HepG2 (cell line): ENCODE measurements around the gene PEX5. TPM values are rescaled to one million over a fixed set of nuclear protein-coding genes. Genes with fewer than 3 reads are reported as not detected.
"Not testable (repeated sequence)": the region's sequence is repeated elsewhere in the genome, so short reads cannot be mapped to it uniquely, and the experiment has no call there.

ENCODE experiments used
- ATAC-seq: fragments of 200-7000 bp; cut with Tn5 transposase; 3 replicates; pipeline ENCODE4 v1.9.1; 2020; ENCODE audit warnings: mild to moderate bottlenecking, moderate library complexity
- BruUV-seq: library from RNA; stranded (reverse); fragments of 400-500 nt; replicated peaks from 2 replicates; lab custom pipeline; 2021; lab: Mats Ljungman, UMichigan
- CTCF ChIA-PET: fragments of 300-600 bp; formaldehyde crosslinking; extraction: SDS; loops from one replicate; lab custom pipeline; 2021; ENCODE audit warnings: low total read pairs, inconsistent platforms, low intra/inter-chr PET ratio; lab: Yijun Ruan, JAX
- POLR2A ChIA-PET: fragments of 350-600 bp; sonication (Branson Sonifier 250); formaldehyde crosslinking; loops from one replicate; lab custom pipeline; 2020; ENCODE audit warnings: antibody characterized with exemption, inconsistent platforms; lab: Yijun Ruan, JAX
- DNase-seq: peaks from one replicate; pipeline ENCODE4 v3.0.0-alpha.2; 2015; ENCODE audit warnings: low spot score
- FAIRE-seq: peaks from 3 replicates; lab custom pipeline; 2011; peaks lifted over from hg19 to GRCh38; lab: Jason Lieb, UNC
- H2AFZ ChIP-seq: one replicate; pipeline ENCODE4 v1.6.1; 2011; ENCODE audit warnings: low read length, inconsistent platforms
- H3K27ac ChIP-seq: fragments of 300-600 bp; 3 replicates; pipeline ENCODE4 v1.8.0; 2011; ENCODE audit warnings: mixed run types, mild to moderate bottlenecking, mixed read lengths, low read length, inconsistent platforms; ENCODE audit not compliant: insufficient read depth; ENCODE audit errors: extremely low read length
- H3K27me3 ChIP-seq, 2 experiments: fragments of 200-600 bp in 1 of 2; 2 replicates in 1 of 2; 3 replicates in 1 of 2; pipeline versions ENCODE4 v1.6.0 to v1.8.0; 2011; ENCODE audit warnings: low read length in 2 of 2, mild to moderate bottlenecking in 2 of 2, moderate library complexity in 2 of 2, inconsistent platforms in 1 of 2; ENCODE audit not compliant: insufficient read depth in 2 of 2, control insufficient read depth in 1 of 2
- H3K36me3 ChIP-seq, 2 experiments: fragments of 200-600 bp in 1 of 2; replicated peaks in 1 of 2; 2 replicates in 1 of 2; 3 replicates in 1 of 2; pipeline versions ENCODE4 v1.5.1 to v1.8.0; 2011; ENCODE audit warnings: low read length in 2 of 2, inconsistent platforms in 1 of 2; ENCODE audit not compliant: insufficient read depth in 2 of 2, control insufficient read depth in 1 of 2
- H3K4me1 ChIP-seq: 2 replicates; pipeline ENCODE4 v1.5.1; 2012; ENCODE audit warnings: low read length, inconsistent platforms; ENCODE audit not compliant: insufficient read depth
- H3K4me2 ChIP-seq: 2 replicates; pipeline ENCODE4 v1.6.0; 2011; ENCODE audit warnings: low read depth, low read length, inconsistent platforms
- H3K4me3 ChIP-seq, 3 experiments: fragments of 200-600 bp in 1 of 3; sonication (generic), shearing (Covaris generic) in 1 of 3; replicated peaks in 1 of 3; 2 replicates each; pipeline ENCODE4 v1.5.1; 2011 to 2016; ENCODE audit warnings: low read length in 3 of 3, inconsistent platforms in 2 of 3, low read depth in 2 of 3, mild to moderate bottlenecking in 2 of 3, control low read depth in 1 of 3, mixed read lengths in 1 of 3; ENCODE audit not compliant: insufficient read depth in 1 of 3
- H3K79me2 ChIP-seq: one replicate; pipeline ENCODE4 v1.6.1; 2011; ENCODE audit warnings: low read length, inconsistent platforms; ENCODE audit not compliant: insufficient read depth
- H3K9ac ChIP-seq: 2 replicates; pipeline ENCODE4 v1.6.0; 2011; ENCODE audit warnings: mild to moderate bottlenecking, low read depth, low read length, inconsistent platforms; ENCODE audit not compliant: insufficient read depth
- H3K9me3 ChIP-seq: 2 replicates; pipeline ENCODE4 v1.5.1; 2012; ENCODE audit warnings: mild to moderate bottlenecking, low read length
- H4K20me1 ChIP-seq: 2 replicates; pipeline ENCODE4 v1.6.0; 2011; ENCODE audit warnings: inconsistent platforms, mild to moderate bottlenecking, low read length, moderate library complexity; ENCODE audit not compliant: insufficient read depth
- EEA1 ChIP-seq: sonication (generic); formaldehyde crosslinking; IDR thresholded peaks from 2 replicates; pipeline ENCODE4 v1.5.1; 2020; ENCODE audit warnings: mild to moderate bottlenecking, missing genetic modification reagents, borderline replicate concordance
- EP300 ChIP-seq, 3 experiments: sonication (generic) in 1 of 3; formaldehyde crosslinking in 1 of 3; IDR thresholded peaks; 2 replicates each; pipeline versions ENCODE4 v1.5.1 to v1.6.1; 2011 to 2020; ENCODE audit warnings: low read depth in 2 of 3, low read length in 2 of 3, borderline replicate concordance in 1 of 3, improper control_type of control experiment in 1 of 3, mild to moderate bottlenecking in 1 of 3, missing genetic modification reagents in 1 of 3, moderate library complexity in 1 of 3
- FOXA3 ChIP-seq: IDR thresholded peaks from 2 replicates; pipeline ENCODE4 v1.6.1; 2016; ENCODE audit warnings: missing genetic modification reagents, missing compliant biosample characterization
- HBP1 ChIP-seq: IDR thresholded peaks from 2 replicates; pipeline ENCODE4 v1.6.1; 2016; ENCODE audit warnings: low read depth, control low read depth
- KMT2A ChIP-seq: sonication (generic); formaldehyde crosslinking; IDR thresholded peaks from 2 replicates; pipeline ENCODE4 v1.4.0; 2020; ENCODE audit warnings: missing genetic modification reagents
- NCOA1 ChIP-seq: sonication (generic); formaldehyde crosslinking; IDR thresholded peaks from 2 replicates; pipeline ENCODE4 v1.9.0; 2021; ENCODE audit warnings: missing genetic modification reagents
- SOX5 ChIP-seq: IDR thresholded peaks from 2 replicates; pipeline ENCODE4 v1.6.1; 2016; ENCODE audit warnings: borderline replicate concordance
- THAP11 ChIP-seq: IDR thresholded peaks from 2 replicates; pipeline ENCODE4 v1.6.1; 2016; ENCODE audit warnings: missing biosample characterization, missing genetic modification reagents
- ZNF101 ChIP-seq: sonication (generic); formaldehyde crosslinking; IDR thresholded peaks from 2 replicates; pipeline ENCODE4 v1.4.0; 2020; ENCODE audit warnings: mild to moderate bottlenecking, low read depth, missing genetic modification reagents, borderline replicate concordance
- ZNF572 ChIP-seq: sonication (generic); formaldehyde crosslinking; IDR thresholded peaks from 2 replicates; pipeline ENCODE4 v1.5.1; 2020; ENCODE audit warnings: mild to moderate bottlenecking, missing genetic modification reagents
- ZNF577 ChIP-seq: sonication (generic); formaldehyde crosslinking; IDR thresholded peaks from 2 replicates; pipeline ENCODE4 v1.4.0; 2020; ENCODE audit warnings: mild to moderate bottlenecking, low read depth, missing genetic modification reagents, borderline replicate concordance
- WGBS: methylation state at CpG from one replicate; pipeline ENCODE4 v1.1.6; 2017; ENCODE audit warnings: low lambda C conversion rate; 5-methylcytosine and 5-hydroxymethylcytosine counted together
- in situ Hi-C: cut with HindIII; loops from 2 replicates; pipeline ENCODE4 v1.10.0; 2017; ENCODE audit warnings: low pct_unique_long_range_greater_than_20kb; ENCODE audit not compliant: extremely low pct_ligation_motif_present
- intact Hi-C: fragments of 100-400 bp; cut with micrococcal nuclease; formaldehyde crosslinking; loops from one replicate; pipeline ENCODE4 v1.10.0; 2022; ENCODE audit not compliant: unreplicated experiment
- polyA plus RNA-seq, 8 experiments: library from polyadenylated mRNA; depleted of rRNA in 3 of 8; stranded (reverse) in 7 of 8; unstranded in 1 of 8; fragments of >200 nt; fragmentation: Illumina TruSeq in 4 of 8; extraction: Trizol in 4 of 8; gene quantifications; 2 replicates each; pipeline versions ENCODE4 v1.2.1 to v1.2.3, GENCODE V29; 2011 to 2016; ENCODE audit warnings: low read depth in 4 of 8, missing spikeins in 1 of 8, mixed read lengths in 1 of 8; ENCODE audit not compliant: insufficient read depth in 1 of 8
- total RNA-seq, 5 experiments: library from RNA; depleted of rRNA; stranded (reverse); fragments of >200 nt; fragmentation: Illumina TruSeq; extraction: Trizol; gene quantifications; 2 replicates each; pipeline ENCODE4 v1.2.3, GENCODE V29; 2016; ENCODE audit warnings: low read depth in 1 of 5

Gene PEX5
- total and polyA plus RNA-seq, 2 of the 13 experiments (the other 11 are each of a cell fraction or from before 2014, with no cell fraction given) = 16.4 to 29.0 TPM

DNA sequence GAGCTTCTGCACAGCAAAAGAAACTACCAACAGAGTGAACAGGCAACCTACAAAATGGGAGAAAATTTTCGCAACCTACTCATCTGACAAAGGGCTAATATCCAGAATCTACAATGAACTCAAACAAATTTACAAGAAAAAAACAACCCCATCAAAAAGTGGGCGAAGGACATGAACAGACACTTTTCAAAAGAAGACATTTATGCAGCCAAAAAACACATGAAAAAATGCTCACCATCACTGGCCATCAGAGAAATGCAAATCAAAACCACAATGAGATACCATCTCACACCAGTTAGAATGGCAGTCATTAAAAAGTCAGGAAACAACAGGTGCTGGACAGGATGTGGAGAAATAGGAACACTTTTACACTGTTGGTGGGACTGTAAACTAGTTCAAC is 24.3 kb downstream of the PEX5 start:
- WGBS = 100% methylated on average over 1 of the region's 2 CpGs
- FAIRE-seq, H3K27ac ChIP-seq, H3K9ac ChIP-seq, H2AFZ ChIP-seq, H3K27me3 ChIP-seq, POLR2A ChIA-PET, intact Hi-C loops, H3K4me2 ChIP-seq, BruUV-seq, ATAC-seq, in situ Hi-C loops, H3K9me3 ChIP-seq, H3K79me2 ChIP-seq, H4K20me1 ChIP-seq, H3K4me3 ChIP-seq, DNase-seq, CTCF ChIA-PET, H3K4me1 ChIP-seq: not testable (repeated sequence)
- H3K36me3 ChIP-seq = peaks cover 12 to 30% of the 10 kb centered on the region in 2 experiments

GRCh38 chr12:7217475-7218069 is 28.1 kb downstream of the PEX5 start:
- Histone ChIP-seq H3K27ac (no peak overlapping the region), H3K79me2 (no peaks in the 10 kb centered on the region), H3K9ac (no peak overlapping the region), H3K4me2 (no peak overlapping the region), H2AFZ (no peak overlapping the region), H3K36me3 (0 out of 5 replicates have a peak, but pooled peaks cover 0 to 3% of the 10 kb centered on the region in 2 experiments), H3K27me3 (no peaks in the 10 kb centered on the region), H4K20me1 (no peaks in the 10 kb centered on the region), H3K9me3 (no peaks in the 10 kb centered on the region), H3K4me3 (no peak overlapping the region), H3K4me1 (no peaks in the 10 kb centered on the region)
- in situ Hi-C loops (no loop called here), intact Hi-C loops (loop anchor here (5.0 kb wide), 1 partner anchor 155 kb away; no protein-coding TSS in a partner anchor)
- DNase-seq = no peak
- WGBS = 7% methylated on average over 7 of the region's 7 CpGs
- TF ChIP-seq EEA1 (CRISPR knock-in tag) = no peak
- TF ChIP-seq ZNF577 = no peak
- no peak for TF ChIP-seq FOXA3 (CRISPR knock-in tag)
- no peak for TF ChIP-seq HBP1 (CRISPR knock-in tag)
- TF ChIP-seq EP300 (IDR thresholded peaks at IDR 0.05; ENCODE audit: low read depth in 2 of 2, low read length in 2 of 2) = no peak
- TF ChIP-seq EP300 (CRISPR knock-in tag; IDR thresholded peaks at IDR 0.05; ENCODE audit: borderline replicate concordance) = no peak
- TF ChIP-seq THAP11 (CRISPR knock-in tag) = no peak
- no peak for TF ChIP-seq KMT2A (CRISPR knock-in tag)
- no peak for TF ChIP-seq ZNF101
- no peak for TF ChIP-seq NCOA1
- no peak for TF ChIP-seq SOX5 (CRISPR knock-in tag)
- TF ChIP-seq ZNF572 = no peak
- no TSS peak for BruUV-seq
- no peak for FAIRE-seq
- POLR2A ChIA-PET = no interaction called here
- ATAC-seq = peak; percentile 66
- CTCF ChIA-PET = interaction anchor here (1.1 to 3.6 kb wide), 2 partner anchors 243 to 421 kb away, joined by 3 to 49 read pairs; no protein-coding TSS in a partner anchor
